Stomach (tissue), 9 donors: ENCODE data around the gene GLP2R. TPM values are rescaled to one million over a fixed set of nuclear protein-coding genes. Genes with fewer than 3 reads are reported as not detected.

Source experiments
- DNase-seq, 2 donors: peaks; one replicate each; pipeline versions ENCODE4 v3.0.0 to v3.0.0-alpha.2; 2013 to 2019
- H3K27ac ChIP-seq, 5 donors: fragments of 200-600 bp in 4 of 5; sonication (generic) in 4 of 5; one replicate each; pipeline ENCODE4 v1.5.1; 2013 to 2019; ENCODE audit warnings: mild to moderate bottlenecking in 1 of 5, moderate library complexity in 1 of 5
- H3K27me3 ChIP-seq, 3 donors: fragments of 200-600 bp; sonication (generic); one replicate each; pipeline ENCODE4 v1.5.1; 2017 to 2019; ENCODE audit warnings: mixed run types in 1 of 3
- H3K36me3 ChIP-seq, 4 donors: fragments of 200-600 bp; sonication (generic); 1 replicate in 3 of 4; 2 replicates in 1 of 4; pipeline ENCODE4 v1.5.1; 2016 to 2019
- H3K4me1 ChIP-seq, 4 donors: fragments of 200-600 bp; sonication (generic); one replicate each; pipeline ENCODE4 v1.5.1; 2016 to 2019
- H3K4me3 ChIP-seq, 4 donors: fragments of 200-600 bp; sonication (generic) in 3 of 4; one replicate each; pipeline ENCODE4 v1.5.1; 2016 to 2019; ENCODE audit warnings: mild to moderate bottlenecking in 1 of 4
- H3K9me3 ChIP-seq, 4 donors: fragments of 200-600 bp; sonication (generic); one replicate each; pipeline ENCODE4 v1.5.1; 2016 to 2019
- EP300 ChIP-seq: sonication (generic); formaldehyde crosslinking; IDR thresholded peaks from one replicate; pipeline ENCODE4 v1.6.1; 2017; ENCODE audit warnings: antibody characterized with exemption
- POLR2A ChIP-seq, 4 donors: fragments of 450-650 bp; IDR thresholded peaks; one replicate each; pipeline ENCODE4 v1.6.1; 2016; ENCODE audit warnings: antibody characterized with exemption in 4 of 4, control low read depth in 2 of 4, mild to moderate bottlenecking in 1 of 4, moderate library complexity in 1 of 4
- POLR2AphosphoS5 ChIP-seq, 3 donors: sonication (generic); formaldehyde crosslinking; IDR thresholded peaks; one replicate each; pipeline ENCODE4 v1.6.1; 2016; ENCODE audit warnings: antibody characterized with exemption in 3 of 3
- WGBS, 5 donors: extraction: QIAGEN DNeasy Blood & Tissue Kit in 3 of 5; methylation state at CpG; one replicate each; pipeline versions ENCODE4 v1.1.5 to v1.1.7; 2013 to 2018; 5-methylcytosine and 5-hydroxymethylcytosine counted together
- intact Hi-C: fragments of 100-400 bp; cut with DNase I; formaldehyde crosslinking; loops from one replicate; pipeline ENCODE4 v1.15.1; 2023; ENCODE audit warnings: low total_unique reads
- polyA plus RNA-seq, 3 donors: library from polyadenylated mRNA; stranded (reverse); fragments of 200-250 nt; gene quantifications; one replicate each; pipeline ENCODE4 v1.2.3, GENCODE V29; 2013
- total RNA-seq, 5 donors: library from RNA; depleted of rRNA; stranded (reverse); fragments of >200 nt; gene quantifications; one replicate each; pipeline versions ENCODE4 v1.1.0 to v1.2.3, GENCODE V29; 2014 to 2016
- TF ChIP-seq, protein P1 (sequence below), 7 experiments: fragments of 450-650 bp in 4 of 7; fragments of 200-600 bp in 3 of 7; sonication (generic) in 3 of 7; IDR thresholded peaks; one replicate each; pipeline ENCODE4 v1.5.1; 2016 to 2019; ENCODE audit warnings: antibody characterized with exemption in 7 of 7, control low read depth in 2 of 7, mild to moderate bottlenecking in 1 of 7
- donor health status: healthy with polysubstance abuse.
- donor health status: Bipolar disorder and iron deficiency.
- donor health status: healthy.

The GLP2R gene
- total and polyA plus RNA-seq, 8 donors = 0.40 to 15.4 (median 5.8) TPM

GRCh38 chr17:9931144-9931741, 105.5 kb downstream of the GLP2R start:
- no peak overlapping the region for H3K27ac ChIP-seq
- WGBS, 5 donors = 67 to 76% (median 70%) methylated on average over 12 of the region's 12 CpGs
- no peak overlapping the region for H3K4me3 ChIP-seq
- H3K36me3 ChIP-seq = peaks cover 0 to 23% (median 4%) of the 10 kb centered on the region in 4 donors
- peaks cover 0 to 4% (median 0%) of the 10 kb centered on the region in 4 donors for H3K4me1 ChIP-seq
- intact Hi-C loops = no loop called here
- TF ChIP-seq, protein P1, sequence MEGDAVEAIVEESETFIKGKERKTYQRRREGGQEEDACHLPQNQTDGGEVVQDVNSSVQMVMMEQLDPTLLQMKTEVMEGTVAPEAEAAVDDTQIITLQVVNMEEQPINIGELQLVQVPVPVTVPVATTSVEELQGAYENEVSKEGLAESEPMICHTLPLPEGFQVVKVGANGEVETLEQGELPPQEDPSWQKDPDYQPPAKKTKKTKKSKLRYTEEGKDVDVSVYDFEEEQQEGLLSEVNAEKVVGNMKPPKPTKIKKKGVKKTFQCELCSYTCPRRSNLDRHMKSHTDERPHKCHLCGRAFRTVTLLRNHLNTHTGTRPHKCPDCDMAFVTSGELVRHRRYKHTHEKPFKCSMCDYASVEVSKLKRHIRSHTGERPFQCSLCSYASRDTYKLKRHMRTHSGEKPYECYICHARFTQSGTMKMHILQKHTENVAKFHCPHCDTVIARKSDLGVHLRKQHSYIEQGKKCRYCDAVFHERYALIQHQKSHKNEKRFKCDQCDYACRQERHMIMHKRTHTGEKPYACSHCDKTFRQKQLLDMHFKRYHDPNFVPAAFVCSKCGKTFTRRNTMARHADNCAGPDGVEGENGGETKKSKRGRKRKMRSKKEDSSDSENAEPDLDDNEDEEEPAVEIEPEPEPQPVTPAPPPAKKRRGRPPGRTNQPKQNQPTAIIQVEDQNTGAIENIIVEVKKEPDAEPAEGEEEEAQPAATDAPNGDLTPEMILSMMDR (IDR thresholded peaks at IDR 0.05) = no peak
- TF ChIP-seq POLR2AphosphoS5 (IDR thresholded peaks at IDR 0.05) (no peak), POLR2A (IDR thresholded peaks at IDR 0.05) (no peak), EP300 (no peak)
- peaks cover 0 to 17% (median 0%) of the 10 kb centered on the region in 3 donors for H3K27me3 ChIP-seq
- no peaks in the 10 kb centered on the region for H3K9me3 ChIP-seq
- DNase-seq = peak in 1 of 2 donors; percentile 37

DNA sequence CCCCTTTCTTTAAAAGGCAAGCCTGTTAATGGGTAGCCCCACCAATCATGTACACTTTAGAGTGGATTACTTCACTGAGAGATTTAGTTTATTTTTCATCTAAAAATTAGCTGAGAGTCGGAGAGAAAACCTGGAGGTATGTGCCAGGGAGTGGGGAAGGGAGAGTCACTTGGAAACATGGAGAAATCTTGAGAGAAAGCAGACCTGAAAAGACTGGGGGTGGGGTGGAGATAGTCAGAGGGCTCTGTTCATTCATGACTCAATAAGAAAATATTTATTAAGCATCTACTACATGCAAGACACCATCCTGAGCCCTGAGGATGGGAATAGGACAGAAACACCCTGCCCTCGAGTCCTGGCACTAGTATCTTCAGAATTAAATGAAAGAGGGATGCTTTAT, 106.8 kb downstream of the GLP2R start:
- intact Hi-C loops = no loop called here
- no peak overlapping the region for H3K4me3 ChIP-seq
- WGBS, 5 donors = 62 to 80% (median 67%) methylated on average over 2 of the region's 2 CpGs
- DNase-seq = no peak
- peaks cover 0 to 18% (median 3%) of the 10 kb centered on the region in 4 donors for H3K36me3 ChIP-seq
- TF ChIP-seq EP300 (no peak), POLR2A (IDR thresholded peaks at IDR 0.05) (no peak), POLR2AphosphoS5 (IDR thresholded peaks at IDR 0.05) (no peak)
- TF ChIP-seq, protein P1 (IDR thresholded peaks at IDR 0.05) = no peak
- H3K27ac ChIP-seq = no peak overlapping the region
- peaks cover 0 to 15% (median 7%) of the 10 kb centered on the region in 4 donors for H3K4me1 ChIP-seq
- peaks cover 0 to 17% (median 0%) of the 10 kb centered on the region in 3 donors for H3K27me3 ChIP-seq
- H3K9me3 ChIP-seq = peaks cover 0 to 1% (median 0%) of the 10 kb centered on the region in 4 donors

GRCh38 chr17:9934331-9934730, 108.6 kb downstream of the GLP2R start:
- H3K9me3 ChIP-seq = peaks cover 0 to 14% (median 5%) of the 10 kb centered on the region in 4 donors
- H3K36me3 ChIP-seq = peaks cover 0 to 29% (median 8%) of the 10 kb centered on the region in 4 donors
- TF ChIP-seq POLR2AphosphoS5 (IDR thresholded peaks at IDR 0.05) (no peak), EP300 (no peak), POLR2A (IDR thresholded peaks at IDR 0.05) (no peak)
- TF ChIP-seq, protein P1 (IDR thresholded peaks at IDR 0.05) = no peak
- H3K27ac ChIP-seq = no peak overlapping the region
- H3K4me3 ChIP-seq = no peak overlapping the region
- WGBS, 5 donors = 70 to 84% (median 83%) methylated on average over 7 of the region's 7 CpGs
- DNase-seq = no peak
- peaks cover 0 to 17% (median 0%) of the 10 kb centered on the region in 3 donors for H3K27me3 ChIP-seq
- peaks cover 0 to 12% (median 7%) of the 10 kb centered on the region in 4 donors for H3K4me1 ChIP-seq
- intact Hi-C loops = no loop called here

GRCh38 chr17:9935408-9935807, 109.7 kb downstream of the GLP2R start:
- Histone ChIP-seq H3K4me1 (peaks cover 0 to 12% (median 7%) of the 10 kb centered on the region in 4 donors), H3K27ac (no peak overlapping the region), H3K27me3 (peaks cover 0 to 17% (median 0%) of the 10 kb centered on the region in 3 donors), H3K4me3 (no peak overlapping the region), H3K36me3 (peaks cover 0 to 40% (median 15%) of the 10 kb centered on the region in 4 donors), H3K9me3 (peaks cover 0 to 14% (median 5%) of the 10 kb centered on the region in 4 donors)
- 71 to 79% (median 76%) methylated on average over 6 of the region's 6 CpGs for WGBS, 5 donors
- DNase-seq = no peak
- TF ChIP-seq EP300 (no peak), POLR2AphosphoS5 (IDR thresholded peaks at IDR 0.05) (no peak)
- TF ChIP-seq, protein P1 (IDR thresholded peaks at IDR 0.05) = no peak
- intact Hi-C loops = no loop called here
